Endothelial cell of umbilical vein (primary cell): Measurements from ENCODE around the gene TUBG1. TPM values are rescaled to one million over a fixed set of nuclear protein-coding genes. Genes with fewer than 3 reads are reported as not detected.

ENCODE experiments used
- BruUV-seq: library from RNA; stranded (reverse); fragments of 400-500 nt; replicated peaks from 2 replicates; lab custom pipeline; 2021; lab: Mats Ljungman, UMichigan
- CTCF ChIA-PET: fragments of 300-600, 350-600 bp; sonication (Branson Sonifier 250); formaldehyde crosslinking; loops from one replicate; lab custom pipeline; 2021; ENCODE audit warnings: antibody characterized with exemption, inconsistent platforms; lab: Charles Lee
- POLR2A ChIA-PET: fragments of 300-600, 350-600 bp; sonication (Branson Sonifier 250); formaldehyde crosslinking; loops from one replicate; lab custom pipeline; 2021; ENCODE audit warnings: antibody characterized with exemption, inconsistent platforms; lab: Charles Lee
- DNase-seq: peaks from one replicate; pipeline ENCODE4 v3.0.0-alpha.2; 2011; ENCODE audit warnings: low read depth, low spot score
- FAIRE-seq: peaks from 2 replicates; lab custom pipeline; 2011; peaks lifted over from hg19 to GRCh38; lab: Jason Lieb, UNC
- H2AFZ ChIP-seq: 2 replicates; pipeline ENCODE4 v1.6.0; 2012; ENCODE audit warnings: low read depth, low read length, control low read depth, inconsistent platforms
- H3K27ac ChIP-seq: 2 replicates; pipeline ENCODE4 v1.5.1; 2011; ENCODE audit warnings: low read depth, mild to moderate bottlenecking, control low read depth, low read length, moderate library complexity; ENCODE audit not compliant: insufficient read depth
- H3K27me3 ChIP-seq, 2 experiments: 2 replicates each; pipeline versions ENCODE4 v1.6.0 to v1.6.1; 2011; ENCODE audit warnings: low read length in 2 of 2, mixed read lengths in 1 of 2; ENCODE audit not compliant: control insufficient read depth in 2 of 2, insufficient read depth in 2 of 2
- H3K36me3 ChIP-seq, 2 experiments: 2 replicates in 1 of 2; 3 replicates in 1 of 2; pipeline ENCODE4 v1.5.1; 2011; ENCODE audit warnings: low read length in 2 of 2, mild to moderate bottlenecking in 1 of 2, moderate library complexity in 1 of 2; ENCODE audit not compliant: control insufficient read depth in 2 of 2, insufficient read depth in 2 of 2; ENCODE audit errors: extremely low read depth in 1 of 2
- H3K4me1 ChIP-seq: 3 replicates; pipeline ENCODE4 v1.5.1; 2011; ENCODE audit warnings: mild to moderate bottlenecking, low read length; ENCODE audit not compliant: control insufficient read depth, insufficient read depth; ENCODE audit errors: extremely low read depth
- H3K4me2 ChIP-seq: 2 replicates; pipeline ENCODE4 v1.6.1; 2011; ENCODE audit warnings: low read length, control low read depth, mixed read lengths; ENCODE audit not compliant: insufficient read depth
- H3K4me3 ChIP-seq, 3 experiments: fragments of 200-600 bp in 1 of 3; sonication (generic), shearing (Covaris generic) in 1 of 3; replicated peaks in 1 of 3; 2 replicates each; pipeline ENCODE4 v1.5.1; 2011 to 2016; ENCODE audit warnings: control low read depth in 3 of 3, low read length in 3 of 3, mild to moderate bottlenecking in 2 of 3, inconsistent platforms in 1 of 3, low read depth in 1 of 3, moderate library complexity in 1 of 3; ENCODE audit not compliant: insufficient read depth in 1 of 3
- H3K79me2 ChIP-seq: 2 replicates; pipeline ENCODE4 v1.6.0; 2012; ENCODE audit warnings: low read length, inconsistent platforms; ENCODE audit not compliant: control insufficient read depth, insufficient read depth
- H3K9ac ChIP-seq: replicated peaks from 2 replicates; pipeline ENCODE3; 2011; ENCODE audit warnings: low read length, control low read depth; ENCODE audit not compliant: insufficient read depth; ENCODE audit errors: extremely low read depth
- H3K9me1 ChIP-seq: replicated peaks from 3 replicates; pipeline ENCODE4 v1.6.0; 2011; ENCODE audit warnings: mild to moderate bottlenecking, low read length; ENCODE audit not compliant: control insufficient read depth, insufficient read depth; ENCODE audit errors: extremely low read depth
- H3K9me3 ChIP-seq: replicated peaks from 2 replicates; pipeline ENCODE4 v1.5.1; 2012; ENCODE audit warnings: low read length, inconsistent platforms; ENCODE audit not compliant: control insufficient read depth, insufficient read depth
- H4K20me1 ChIP-seq: replicated peaks from 2 replicates; pipeline ENCODE3; 2011; ENCODE audit warnings: mild to moderate bottlenecking, low read length; ENCODE audit not compliant: control insufficient read depth, insufficient read depth; ENCODE audit errors: extremely low read depth
- CTCF ChIP-seq, 2 donors: IDR thresholded peaks; 1 replicate in 1 of 2; 2 replicates in 1 of 2; pipeline ENCODE4 v1.5.1; 2011; ENCODE audit warnings: low read length in 2 of 2, mild to moderate bottlenecking in 2 of 2, moderate library complexity in 2 of 2, control low read depth in 1 of 2, inconsistent platforms in 1 of 2, low read depth in 1 of 2; ENCODE audit not compliant: insufficient read depth in 1 of 2; ENCODE audit errors: extremely low read depth in 1 of 2
- EZH2 ChIP-seq: IDR thresholded peaks from 2 replicates; pipeline ENCODE4 v1.6.1; 2012; ENCODE audit warnings: borderline replicate concordance, low read depth, mild to moderate bottlenecking, moderate library complexity, low read length, inconsistent platforms; ENCODE audit not compliant: severe bottlenecking
- FOS ChIP-seq: IDR thresholded peaks from 2 replicates; pipeline ENCODE4 v1.6.1; 2011; ENCODE audit warnings: mild to moderate bottlenecking, low read length, moderate library complexity, borderline replicate concordance; ENCODE audit not compliant: insufficient read depth
- GATA2 ChIP-seq: IDR thresholded peaks from 2 replicates; pipeline ENCODE4 v1.7.0; 2011; ENCODE audit warnings: low read depth, mild to moderate bottlenecking, moderate library complexity, mixed read lengths, low read length; ENCODE audit not compliant: insufficient read length, insufficient read depth
- JUN ChIP-seq: IDR thresholded peaks from 2 replicates; pipeline ENCODE4 v1.6.1; 2011; ENCODE audit warnings: borderline replicate concordance, low read depth; ENCODE audit not compliant: insufficient read length, insufficient read depth
- MYC ChIP-seq: IDR thresholded peaks from one replicate; pipeline ENCODE4 v1.6.1; 2011; ENCODE audit warnings: mild to moderate bottlenecking, low read depth, low read length
- POLR2A ChIP-seq: IDR thresholded peaks from 2 replicates; pipeline ENCODE4 v1.6.1; 2012; ENCODE audit warnings: low read depth, mild to moderate bottlenecking, control low read depth, low read length
- POLR2AphosphoS5 ChIP-seq: IDR thresholded peaks from 2 replicates; pipeline ENCODE4 v1.6.1; 2012; ENCODE audit warnings: low read depth, mild to moderate bottlenecking, control low read depth, low read length, moderate library complexity; ENCODE audit not compliant: insufficient read depth
- dilution Hi-C: fragments of 300-500 bp; cut with MboI; formaldehyde crosslinking; loops from one replicate; pipeline ENCODE4 v1.15.0; 2019; ENCODE audit warnings: low sequenced_read_pairs; ENCODE audit not compliant: extremely low pct_ligation_motif_present
- intact Hi-C: fragments of 100-400 bp; cut with micrococcal nuclease; formaldehyde crosslinking; loops from one replicate; pipeline ENCODE4 v1.10.0; 2022
- polyA plus RNA-seq, 4 experiments: library from polyadenylated mRNA; depleted of rRNA in 3 of 4; stranded (reverse) in 3 of 4; unstranded in 1 of 4; fragments of >200 nt; gene quantifications; 2 replicates each; pipeline versions ENCODE4 v1.2.1 to v1.2.3, GENCODE V29; 2011 to 2012; ENCODE audit warnings: missing spikeins in 1 of 4
- total RNA-seq: library from RNA; stranded (reverse); gene quantifications from 2 replicates; pipeline ENCODE4 v1.2.3, GENCODE V29; 2021
- TF ChIP-seq, protein P1 (sequence below): IDR thresholded peaks from 2 replicates; pipeline ENCODE4 v1.6.1; 2011; ENCODE audit not compliant: insufficient read depth, insufficient read length

Gene TUBG1
- total and polyA plus RNA-seq, 2 donors (not counting 3 experiments of a cell fraction or from before 2014, with no cell fraction given) = 102 to 132 TPM

GRCh38 chr17:42596386-42596785, 13.1 kb upstream of the TUBG1 start:
- intact Hi-C loops = no loop called here
- Histone ChIP-seq H4K20me1 (no peaks in the 10 kb centered on the region), H2AFZ (no peak overlapping the region), H3K4me1 (no peaks in the 10 kb centered on the region), H3K36me3 (peaks cover 3 to 6% of the 10 kb centered on the region in 2 experiments), H3K79me2 (peaks cover 2% of the 10 kb centered on the region), H3K9ac (no peak overlapping the region), H3K9me1 (no peaks in the 10 kb centered on the region), H3K4me2 (no peak overlapping the region), H3K4me3 (no peak overlapping the region), H3K9me3 (no peaks in the 10 kb centered on the region), H3K27me3 (no peaks in the 10 kb centered on the region), H3K27ac (no peak overlapping the region)
- no TSS peak for BruUV-seq
- dilution Hi-C loops = no loop called here
- no peak for FAIRE-seq
- ChIA-PET CTCF (interaction anchor here (2.6 kb wide), 1 partner anchor 18 kb away, joined by 10 read pairs; the partner anchor contains the start of gene PSMC3IP), POLR2A (no interaction called here)
- TF ChIP-seq MYC (no peak), FOS (no peak), GATA2 (no peak), POLR2AphosphoS5 (no peak)
- no peak for DNase-seq

- no peaks in the 10 kb centered on the region for H3K9me3 ChIP-seq
- peaks cover 17% of the 10 kb centered on the region for H3K79me2 ChIP-seq
- peaks cover 2% of the 10 kb centered on the region for H3K9me1 ChIP-seq
- H3K4me1 ChIP-seq = no peaks in the 10 kb centered on the region
- no peak overlapping the region for H3K4me3 ChIP-seq
- FAIRE-seq (no peak), DNase-seq (no peak)
- TF ChIP-seq GATA2 (no peak), POLR2AphosphoS5 (no peak), MYC (no peak), FOS (no peak), JUN (no peak), CTCF (IDR thresholded peaks at IDR 0.05; ENCODE audit: extremely low read depth in 1 of 2, insufficient read depth in 1 of 2, low read depth in 1 of 2, low read length in 2 of 2) (no peak), POLR2A (no peak), EZH2 (no peak)
- TF ChIP-seq, protein P1, sequence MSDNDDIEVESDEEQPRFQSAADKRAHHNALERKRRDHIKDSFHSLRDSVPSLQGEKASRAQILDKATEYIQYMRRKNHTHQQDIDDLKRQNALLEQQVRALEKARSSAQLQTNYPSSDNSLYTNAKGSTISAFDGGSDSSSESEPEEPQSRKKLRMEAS = no peak
- H3K27ac ChIP-seq = no peak overlapping the region
- H3K4me2 ChIP-seq = no peak overlapping the region
- intact Hi-C loops (no loop called here), dilution Hi-C loops (no loop called here)
- ChIA-PET POLR2A (no interaction called here), CTCF (interaction anchor here (1.2 to 2.6 kb wide), 4 partner anchors 9 to 84 kb away, joined by 3 to 10 read pairs (median 4); partner anchors contain the start of genes CNTNAP1 and PSMC3IP)
- no TSS peak for BruUV-seq
- H3K27me3 ChIP-seq = no peaks in the 10 kb centered on the region
- H3K9ac ChIP-seq = no peak overlapping the region
- peaks cover 4% of the 10 kb centered on the region for H4K20me1 ChIP-seq
- no peaks in the 10 kb centered on the region for H3K36me3 ChIP-seq
- H2AFZ ChIP-seq = no peak overlapping the region
Measured at GRCh38 chr17:42598905-42599304, 10.6 kb upstream of the TUBG1 start.
